Neural cell (in vitro differentiated cells): ENCODE measurements around the gene RANBP9. TPM values are rescaled to one million over a fixed set of nuclear protein-coding genes. Genes with fewer than 3 reads are reported as not detected.

Experiments used
- H2AFZ ChIP-seq: fragments of 200-600, 300-800 bp; sonication (generic), shearing (Covaris generic); 2 replicates; pipeline ENCODE4 v1.6.0; 2014; ENCODE audit warnings: low read depth, mild to moderate bottlenecking, antibody characterized with exemption, low read length, moderate library complexity
- H3F3A ChIP-seq: fragments of 200-600 bp; shearing (Covaris generic); 2 replicates; pipeline ENCODE4 v1.6.1; 2016; ENCODE audit warnings: mild to moderate bottlenecking, moderate library complexity, mixed read lengths, antibody characterized with exemption, low read length; ENCODE audit not compliant: insufficient read depth, poor library complexity, severe bottlenecking
- H3K27ac ChIP-seq: fragments of 200-600, 300-800 bp; sonication (generic), shearing (Covaris generic); 2 replicates; pipeline ENCODE4 v1.5.1; 2014; ENCODE audit warnings: mild to moderate bottlenecking, low read length, moderate library complexity
- H3K27me3 ChIP-seq: fragments of 300-800, 200-600 bp; sonication (generic), shearing (Covaris generic); 2 replicates; pipeline ENCODE4 v1.6.0; 2014; ENCODE audit warnings: mild to moderate bottlenecking, low read depth, low read length, moderate library complexity; ENCODE audit not compliant: insufficient read depth
- H3K36me3 ChIP-seq: fragments of 300-800, 200-600 bp; sonication (generic), shearing (Covaris generic); 2 replicates; pipeline ENCODE4 v1.5.1; 2014; ENCODE audit warnings: mild to moderate bottlenecking, antibody characterized with exemption, low read length, moderate library complexity; ENCODE audit not compliant: insufficient read depth
- H3K4me2 ChIP-seq: fragments of 300-800, 200-600 bp; sonication (generic), shearing (Covaris generic); 2 replicates; pipeline ENCODE4 v1.6.0; 2014; ENCODE audit warnings: mild to moderate bottlenecking, low read length
- H3K4me3 ChIP-seq: fragments of 300-800, 200-600 bp; sonication (generic), shearing (Covaris generic); 2 replicates; pipeline ENCODE4 v1.5.1; 2014; ENCODE audit warnings: mild to moderate bottlenecking, low read length, moderate library complexity
- H3K79me2 ChIP-seq: fragments of 200-600 bp; shearing (Covaris generic); replicated peaks from 2 replicates; pipeline ENCODE4 v1.6.0; 2014; ENCODE audit warnings: mild to moderate bottlenecking, low read length, moderate library complexity; ENCODE audit not compliant: insufficient read depth
- H3K9ac ChIP-seq: fragments of 300-800, 200-600 bp; sonication (generic), shearing (Covaris generic); 2 replicates; pipeline ENCODE4 v1.6.1; 2016; ENCODE audit warnings: mild to moderate bottlenecking, low read length, mixed read lengths
- H3K9me2 ChIP-seq: fragments of 200-600 bp; shearing (Covaris generic); 2 replicates; pipeline ENCODE4 v1.6.1; 2016; ENCODE audit warnings: mild to moderate bottlenecking, low read length, mixed read lengths; ENCODE audit not compliant: insufficient read depth
- H3K9me3 ChIP-seq: fragments of 200-600, 300-800 bp; sonication (generic), shearing (Covaris generic); 2 replicates; pipeline ENCODE4 v1.6.1; 2016; ENCODE audit warnings: mild to moderate bottlenecking, mixed run types, low read length, moderate library complexity, mixed read lengths
- H4K20me1 ChIP-seq: fragments of 200-600 bp; shearing (Covaris generic); 2 replicates; pipeline ENCODE4 v1.6.1; 2016; ENCODE audit warnings: mild to moderate bottlenecking, mixed run types; ENCODE audit not compliant: insufficient read depth
- EP300 ChIP-seq: fragments of 450-650 bp; conservative IDR thresholded peaks from 2 replicates; pipeline ENCODE4 v1.6.1; 2014; ENCODE audit warnings: antibody characterized with exemption, mild to moderate bottlenecking, moderate library complexity; ENCODE audit not compliant: poor library complexity, severe bottlenecking
- EZH2 ChIP-seq: fragments of 200-600, 300-800 bp; shearing (Covaris generic), sonication (generic); IDR thresholded peaks from 2 replicates; pipeline ENCODE4 v1.6.1; 2014; ENCODE audit warnings: antibody characterized with exemption, low read length, borderline replicate concordance, mild to moderate bottlenecking; ENCODE audit not compliant: insufficient read depth, poor library complexity, severe bottlenecking
- MXI1 ChIP-seq: fragments of 450-650 bp; conservative IDR thresholded peaks from 2 replicates; pipeline ENCODE4 v1.6.1; 2014; ENCODE audit warnings: antibody characterized with exemption, mild to moderate bottlenecking; ENCODE audit not compliant: poor library complexity, severe bottlenecking
- POLR2AphosphoS5 ChIP-seq: IDR thresholded peaks from 2 replicates; pipeline ENCODE4 v1.6.1; 2012
- RAD21 ChIP-seq: fragments of 450-650 bp; conservative IDR thresholded peaks from 2 replicates; pipeline ENCODE4 v1.6.1; 2014; ENCODE audit warnings: antibody characterized with exemption, mild to moderate bottlenecking, moderate library complexity
- SMC3 ChIP-seq: fragments of 450-650 bp; conservative IDR thresholded peaks from 2 replicates; pipeline ENCODE4 v1.6.1; 2014; ENCODE audit warnings: antibody characterized with exemption, mild to moderate bottlenecking, moderate library complexity; ENCODE audit not compliant: poor library complexity
- TAF1 ChIP-seq: IDR thresholded peaks from 2 replicates; pipeline ENCODE4 v1.6.1; 2012; ENCODE audit warnings: low read depth
- polyA plus RNA-seq: library from polyadenylated mRNA; depleted of rRNA; stranded (reverse); fragments of >200 nt; gene quantifications from 2 replicates; pipeline ENCODE4 v1.2.3, GENCODE V29; 2014
- TF ChIP-seq, protein P1 (sequence below): fragments of 450-650 bp; IDR thresholded peaks from 2 replicates; pipeline ENCODE4 v1.5.1; 2014; ENCODE audit warnings: antibody characterized with exemption, mild to moderate bottlenecking, moderate library complexity; ENCODE audit not compliant: poor library complexity, severe bottlenecking
- TF ChIP-seq, protein P2 (sequence below): IDR thresholded peaks from 2 replicates; pipeline ENCODE4 v1.6.1; 2012; ENCODE audit warnings: borderline replicate concordance

The RANBP9 gene
- polyA plus RNA-seq, 1 donor from 2014 or later = 52.2 TPM

DNA sequence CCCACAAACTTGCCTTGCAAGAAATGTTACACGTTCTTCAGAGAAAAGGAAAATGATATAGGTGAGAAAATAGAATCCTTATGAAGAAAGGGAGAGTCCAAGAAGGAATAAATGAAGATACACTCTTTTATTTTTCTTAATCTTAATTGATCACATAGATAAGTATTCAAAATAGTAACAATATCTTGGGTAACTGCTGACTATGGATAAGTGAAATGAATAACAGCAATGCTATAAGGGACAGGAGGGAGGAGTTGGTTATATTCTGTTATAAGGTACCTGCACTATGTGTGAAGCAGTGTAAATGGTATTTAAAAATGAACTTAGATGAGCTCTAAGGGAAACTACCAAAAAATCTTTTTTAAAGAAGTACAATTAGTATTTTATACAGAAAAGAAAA is 38.3 kb downstream of the RANBP9 start:
- Histone ChIP-seq H3K4me3 (no peak overlapping the region), H2AFZ (no peak overlapping the region), H4K20me1 (no peaks in the 10 kb centered on the region), H3K27ac (no peak overlapping the region), H3K9ac (no peak overlapping the region), H3K9me2 (no peaks in the 10 kb centered on the region), H3K79me2 (peaks cover 74% of the 10 kb centered on the region), H3K4me2 (no peak overlapping the region), H3K9me3 (no peaks in the 10 kb centered on the region), H3K27me3 (no peaks in the 10 kb centered on the region), H3F3A (no peaks in the 10 kb centered on the region), H3K36me3 (no peaks in the 10 kb centered on the region)
- TF ChIP-seq, protein P1, sequence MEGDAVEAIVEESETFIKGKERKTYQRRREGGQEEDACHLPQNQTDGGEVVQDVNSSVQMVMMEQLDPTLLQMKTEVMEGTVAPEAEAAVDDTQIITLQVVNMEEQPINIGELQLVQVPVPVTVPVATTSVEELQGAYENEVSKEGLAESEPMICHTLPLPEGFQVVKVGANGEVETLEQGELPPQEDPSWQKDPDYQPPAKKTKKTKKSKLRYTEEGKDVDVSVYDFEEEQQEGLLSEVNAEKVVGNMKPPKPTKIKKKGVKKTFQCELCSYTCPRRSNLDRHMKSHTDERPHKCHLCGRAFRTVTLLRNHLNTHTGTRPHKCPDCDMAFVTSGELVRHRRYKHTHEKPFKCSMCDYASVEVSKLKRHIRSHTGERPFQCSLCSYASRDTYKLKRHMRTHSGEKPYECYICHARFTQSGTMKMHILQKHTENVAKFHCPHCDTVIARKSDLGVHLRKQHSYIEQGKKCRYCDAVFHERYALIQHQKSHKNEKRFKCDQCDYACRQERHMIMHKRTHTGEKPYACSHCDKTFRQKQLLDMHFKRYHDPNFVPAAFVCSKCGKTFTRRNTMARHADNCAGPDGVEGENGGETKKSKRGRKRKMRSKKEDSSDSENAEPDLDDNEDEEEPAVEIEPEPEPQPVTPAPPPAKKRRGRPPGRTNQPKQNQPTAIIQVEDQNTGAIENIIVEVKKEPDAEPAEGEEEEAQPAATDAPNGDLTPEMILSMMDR = no peak
- TF ChIP-seq EZH2 (no peak), RAD21 (no peak), POLR2AphosphoS5 (no peak)
- TF ChIP-seq, protein P2, sequence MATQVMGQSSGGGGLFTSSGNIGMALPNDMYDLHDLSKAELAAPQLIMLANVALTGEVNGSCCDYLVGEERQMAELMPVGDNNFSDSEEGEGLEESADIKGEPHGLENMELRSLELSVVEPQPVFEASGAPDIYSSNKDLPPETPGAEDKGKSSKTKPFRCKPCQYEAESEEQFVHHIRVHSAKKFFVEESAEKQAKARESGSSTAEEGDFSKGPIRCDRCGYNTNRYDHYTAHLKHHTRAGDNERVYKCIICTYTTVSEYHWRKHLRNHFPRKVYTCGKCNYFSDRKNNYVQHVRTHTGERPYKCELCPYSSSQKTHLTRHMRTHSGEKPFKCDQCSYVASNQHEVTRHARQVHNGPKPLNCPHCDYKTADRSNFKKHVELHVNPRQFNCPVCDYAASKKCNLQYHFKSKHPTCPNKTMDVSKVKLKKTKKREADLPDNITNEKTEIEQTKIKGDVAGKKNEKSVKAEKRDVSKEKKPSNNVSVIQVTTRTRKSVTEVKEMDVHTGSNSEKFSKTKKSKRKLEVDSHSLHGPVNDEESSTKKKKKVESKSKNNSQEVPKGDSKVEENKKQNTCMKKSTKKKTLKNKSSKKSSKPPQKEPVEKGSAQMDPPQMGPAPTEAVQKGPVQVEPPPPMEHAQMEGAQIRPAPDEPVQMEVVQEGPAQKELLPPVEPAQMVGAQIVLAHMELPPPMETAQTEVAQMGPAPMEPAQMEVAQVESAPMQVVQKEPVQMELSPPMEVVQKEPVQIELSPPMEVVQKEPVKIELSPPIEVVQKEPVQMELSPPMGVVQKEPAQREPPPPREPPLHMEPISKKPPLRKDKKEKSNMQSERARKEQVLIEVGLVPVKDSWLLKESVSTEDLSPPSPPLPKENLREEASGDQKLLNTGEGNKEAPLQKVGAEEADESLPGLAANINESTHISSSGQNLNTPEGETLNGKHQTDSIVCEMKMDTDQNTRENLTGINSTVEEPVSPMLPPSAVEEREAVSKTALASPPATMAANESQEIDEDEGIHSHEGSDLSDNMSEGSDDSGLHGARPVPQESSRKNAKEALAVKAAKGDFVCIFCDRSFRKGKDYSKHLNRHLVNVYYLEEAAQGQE = no peak

DNA sequence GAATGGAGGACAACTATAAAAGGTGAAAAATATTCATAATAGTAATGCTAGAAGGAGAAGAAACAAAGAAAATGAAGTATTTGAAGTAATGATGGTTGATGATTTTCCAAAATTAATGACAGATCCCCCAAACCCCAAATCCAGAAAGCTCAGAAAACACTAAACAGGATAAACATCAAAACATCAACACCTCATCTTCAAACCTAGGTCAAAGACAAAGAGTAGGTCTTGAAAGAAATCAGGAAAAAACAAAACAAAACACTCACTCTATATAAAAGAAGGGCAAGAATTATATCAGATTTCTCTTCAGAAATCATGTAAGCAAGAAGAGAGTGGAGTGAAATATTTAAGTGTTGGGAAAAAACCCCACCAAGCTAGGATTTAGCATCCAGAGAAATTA is 38.7 kb downstream of the RANBP9 start:
- H3K27me3 ChIP-seq = no peaks in the 10 kb centered on the region
- H3F3A ChIP-seq = no peaks in the 10 kb centered on the region
- peaks cover 74% of the 10 kb centered on the region for H3K79me2 ChIP-seq
- H2AFZ ChIP-seq = no peak overlapping the region
- H3K9ac ChIP-seq = no peak overlapping the region
- H3K9me3 ChIP-seq = no peaks in the 10 kb centered on the region
- no peak overlapping the region for H3K4me2 ChIP-seq
- no peak overlapping the region for H3K27ac ChIP-seq
- H4K20me1 ChIP-seq = no peaks in the 10 kb centered on the region
- no peaks in the 10 kb centered on the region for H3K9me2 ChIP-seq
- H3K36me3 ChIP-seq = no peaks in the 10 kb centered on the region
- TF ChIP-seq EZH2 = no peak
- no peak for TF ChIP-seq RAD21
- no peak for TF ChIP-seq SMC3
- H3K4me3 ChIP-seq = no peak overlapping the region

DNA sequence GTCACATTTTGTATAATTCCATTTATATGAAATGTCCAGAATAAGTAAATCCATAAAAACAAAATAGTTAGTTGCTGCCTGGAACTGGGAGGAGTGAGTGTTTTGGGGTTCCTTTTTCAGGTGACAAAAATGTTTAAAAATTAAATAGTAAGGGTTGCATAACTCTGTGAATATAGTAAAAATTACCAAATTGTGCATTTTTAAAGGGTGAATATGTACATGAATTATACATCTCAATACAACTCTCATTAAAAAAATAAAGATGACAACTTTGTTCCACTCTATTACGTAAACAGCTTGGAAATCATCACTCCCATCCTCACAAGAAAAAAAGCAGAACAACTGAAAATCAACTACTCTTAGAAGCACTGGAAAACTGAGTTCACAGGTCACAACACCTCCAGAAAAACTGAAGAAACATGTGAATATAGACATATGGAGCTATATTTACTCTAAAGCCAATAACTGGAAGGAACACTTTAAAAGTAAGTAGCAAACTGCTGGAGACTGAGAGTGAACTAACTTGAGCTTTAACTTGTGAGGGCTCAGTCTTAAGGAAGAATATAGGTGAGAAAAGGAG is 40.0 kb downstream of the RANBP9 start:
- Histone ChIP-seq H3K27ac (no peak overlapping the region), H3F3A (no peaks in the 10 kb centered on the region), H3K27me3 (no peaks in the 10 kb centered on the region), H3K79me2 (peaks cover 74% of the 10 kb centered on the region), H3K36me3 (no peaks in the 10 kb centered on the region), H3K9me2 (no peaks in the 10 kb centered on the region), H4K20me1 (no peaks in the 10 kb centered on the region), H3K9ac (no peak overlapping the region), H3K4me3 (no peak overlapping the region), H3K4me2 (no peak overlapping the region), H3K9me3 (no peaks in the 10 kb centered on the region), H2AFZ (no peak overlapping the region)
- no peak for TF ChIP-seq EP300
- no peak for TF ChIP-seq MXI1
- TF ChIP-seq TAF1 = no peak
- TF ChIP-seq, protein P1 = no peak
- TF ChIP-seq, protein P2 = no peak
- no peak for TF ChIP-seq POLR2AphosphoS5
- TF ChIP-seq RAD21 = no peak
- no peak for TF ChIP-seq EZH2
